ENCODE data around the gene FAM241A. TPM values are rescaled to one million over a fixed set of nuclear protein-coding genes. Genes with fewer than 3 reads are reported as not detected.

FAM241A gene
- 1 to 10 TPM; 1.4 to 1.5 TPM for total RNA-seq

GRCh38 chr4:112145326-112145789 lies at the start of gene FAM241A:
Gene FAM241A, plus strand, starts transcription at chr4:112145454. Its CDS starts 127 bp downstream, at chr4:112145581.

GRCh38 chr4:112231779-112232713 lies 86.8 kb downstream of the FAM241A start, which contains the start of gene AP1AR:
Gene AP1AR, plus strand, starts transcription at chr4:112231787. Its CDS starts 305 bp downstream, at chr4:112232092.

Other genes with a start within 250 kb of the FAM241A start
- 10 to 100 TPM; 12.4 to 13.2 TPM for gene AP1AR, start 86.3 kb downstream of the FAM241A start, total RNA-seq
- gene TIFA, start 140.4 kb downstream of the FAM241A start, total RNA-seq: 10 to 100 TPM; 24.2 TPM
- 10 to 100 TPM; 15.4 to 17.1 TPM for gene ALPK1, start 151.9 kb downstream of the FAM241A start, total RNA-seq